COLO829 (cell line): ENCODE results near the gene ASTL.

Experiments used
- DNase-seq: peaks from one replicate; pipeline ENCODE4 v3.0.0; 2012; ENCODE audit warnings: low spot score

ASTL gene

DNA sequence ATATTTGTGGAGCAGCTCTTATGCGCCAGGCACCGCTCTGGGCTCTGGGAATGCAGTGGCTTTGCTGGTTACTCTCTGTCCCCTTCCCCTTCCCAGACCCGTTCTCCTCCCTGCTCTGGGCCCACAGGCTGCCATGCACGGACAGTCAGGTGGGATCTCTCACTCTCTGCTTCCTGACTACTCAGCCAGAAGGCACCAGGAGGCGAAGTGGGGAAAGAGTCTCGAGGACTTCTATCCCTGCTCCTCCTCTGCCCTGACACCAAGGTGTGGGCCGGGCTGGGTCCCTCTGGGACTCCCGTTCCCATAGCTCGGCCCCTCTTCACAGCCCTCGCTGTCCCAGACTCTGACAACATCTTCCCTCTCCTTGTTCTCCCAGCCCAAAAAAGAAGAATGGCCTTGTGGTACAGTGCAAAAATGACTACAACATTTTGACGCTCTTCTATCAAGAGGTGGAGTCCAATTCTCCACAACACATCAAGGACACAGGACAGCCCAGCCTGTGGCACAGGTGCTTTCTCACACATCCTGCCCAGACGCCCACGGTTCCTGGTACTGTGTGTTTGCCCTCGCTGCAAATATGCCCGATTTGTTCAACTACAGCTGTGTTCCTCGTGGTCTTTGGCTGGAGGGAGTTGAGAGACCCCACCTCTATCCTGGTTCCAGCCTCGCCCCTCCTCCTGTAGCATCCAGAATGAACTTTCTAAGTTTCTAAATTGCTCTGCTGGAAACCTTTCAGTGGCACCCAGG is 21.0 kb upstream of the ASTL start:
- no peak for DNase-seq

DNA sequence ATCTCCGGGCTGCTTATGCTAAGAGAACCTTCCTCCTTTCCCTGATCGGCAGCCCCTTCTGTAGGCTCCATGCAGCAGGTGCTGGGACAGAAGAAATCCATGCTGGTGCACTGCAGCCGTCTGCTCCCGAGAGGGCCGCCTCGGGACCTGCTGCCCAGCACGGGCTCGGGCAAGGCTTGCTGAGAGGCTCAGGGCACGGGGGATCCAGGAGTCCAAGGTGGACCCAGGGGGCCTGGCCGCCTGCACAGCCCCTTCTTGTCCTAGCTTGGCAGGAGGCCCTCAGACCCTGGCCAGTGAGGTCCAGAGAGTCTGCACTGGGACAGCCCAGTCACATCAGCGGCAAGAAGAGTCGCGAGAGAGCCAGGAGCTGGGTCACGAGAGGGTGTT is 20.2 kb upstream of the ASTL start:
- no peak for DNase-seq

DNA sequence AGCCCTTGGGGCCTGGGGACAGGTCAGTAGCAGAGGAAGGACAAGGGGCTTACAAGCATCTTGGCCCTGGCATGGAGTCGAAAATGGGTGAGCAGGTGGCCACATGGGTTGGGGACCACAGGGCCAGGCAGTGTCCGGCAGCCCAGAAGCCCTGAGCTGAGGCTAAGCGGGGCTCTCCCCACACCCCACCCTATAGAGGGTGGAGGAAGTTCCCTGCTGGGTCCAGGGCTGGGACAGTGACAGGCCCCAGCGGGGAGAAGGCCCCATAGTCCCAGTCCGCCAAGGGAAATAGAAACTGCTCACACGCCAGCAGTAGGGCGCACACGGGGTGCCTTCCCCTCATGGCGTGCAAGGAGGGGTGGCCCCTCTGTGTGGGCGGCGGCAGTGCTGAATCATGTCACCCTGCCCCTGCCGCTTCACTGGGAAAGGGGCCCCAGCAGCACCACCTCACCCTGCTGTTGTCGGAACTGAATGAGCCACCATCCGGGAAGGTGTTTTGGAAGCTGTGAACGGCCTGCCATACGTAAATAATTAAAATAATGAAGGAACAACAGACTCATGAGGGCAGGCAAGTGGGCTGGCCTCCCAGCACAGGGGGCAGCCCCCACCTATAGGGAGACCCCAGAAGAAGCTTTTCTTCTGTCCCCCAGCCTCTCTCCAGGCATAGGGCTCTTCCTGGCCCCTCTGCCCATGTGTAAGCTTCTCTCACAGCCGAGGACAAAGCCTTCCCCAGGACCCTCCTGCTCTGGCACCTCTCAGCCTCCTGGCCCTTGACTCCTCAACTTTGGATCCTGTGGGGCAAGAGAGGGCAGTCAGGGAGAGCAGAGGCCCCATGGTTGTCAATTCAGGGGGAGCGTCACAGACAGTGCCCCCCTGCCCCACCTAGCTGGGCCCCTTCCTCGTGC is 19.6 kb upstream of the ASTL start:
- no peak for DNase-seq

DNA sequence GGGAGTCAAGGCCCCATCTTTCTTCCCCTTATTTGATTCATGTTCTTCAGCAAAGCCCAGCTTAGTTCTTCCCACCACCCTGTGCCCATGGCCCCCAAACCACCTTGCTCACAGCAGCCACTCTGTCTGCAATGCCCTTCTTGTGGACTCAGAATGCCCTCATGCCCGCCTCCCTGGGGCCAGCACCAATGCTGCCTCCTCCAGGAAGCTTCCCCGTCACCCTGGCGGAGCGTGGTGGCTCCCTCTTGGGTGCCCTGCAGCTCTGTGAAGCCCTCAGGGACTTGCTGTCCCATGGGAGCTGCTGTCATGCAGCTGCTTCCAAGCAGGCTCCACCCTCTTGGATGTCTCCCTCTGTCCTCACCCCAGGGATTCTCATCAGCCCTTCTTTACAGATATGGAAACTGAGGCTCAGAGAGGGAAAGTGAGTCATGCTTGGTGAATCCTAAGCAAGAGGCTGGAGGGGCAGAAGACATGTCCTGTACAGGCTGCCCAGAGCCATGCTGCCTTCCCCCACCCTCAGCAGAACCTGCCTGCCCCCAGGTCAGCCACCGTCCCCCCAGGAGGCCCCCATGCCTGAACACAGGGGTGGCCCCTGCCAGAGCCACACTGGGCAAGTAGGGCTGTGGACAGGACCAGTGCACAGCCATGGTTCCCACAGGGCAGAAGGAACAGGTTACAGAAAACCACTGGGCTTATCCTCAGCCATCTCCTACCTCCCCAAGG is 18.8 kb upstream of the ASTL start:
- DNase-seq: no peak

DNA sequence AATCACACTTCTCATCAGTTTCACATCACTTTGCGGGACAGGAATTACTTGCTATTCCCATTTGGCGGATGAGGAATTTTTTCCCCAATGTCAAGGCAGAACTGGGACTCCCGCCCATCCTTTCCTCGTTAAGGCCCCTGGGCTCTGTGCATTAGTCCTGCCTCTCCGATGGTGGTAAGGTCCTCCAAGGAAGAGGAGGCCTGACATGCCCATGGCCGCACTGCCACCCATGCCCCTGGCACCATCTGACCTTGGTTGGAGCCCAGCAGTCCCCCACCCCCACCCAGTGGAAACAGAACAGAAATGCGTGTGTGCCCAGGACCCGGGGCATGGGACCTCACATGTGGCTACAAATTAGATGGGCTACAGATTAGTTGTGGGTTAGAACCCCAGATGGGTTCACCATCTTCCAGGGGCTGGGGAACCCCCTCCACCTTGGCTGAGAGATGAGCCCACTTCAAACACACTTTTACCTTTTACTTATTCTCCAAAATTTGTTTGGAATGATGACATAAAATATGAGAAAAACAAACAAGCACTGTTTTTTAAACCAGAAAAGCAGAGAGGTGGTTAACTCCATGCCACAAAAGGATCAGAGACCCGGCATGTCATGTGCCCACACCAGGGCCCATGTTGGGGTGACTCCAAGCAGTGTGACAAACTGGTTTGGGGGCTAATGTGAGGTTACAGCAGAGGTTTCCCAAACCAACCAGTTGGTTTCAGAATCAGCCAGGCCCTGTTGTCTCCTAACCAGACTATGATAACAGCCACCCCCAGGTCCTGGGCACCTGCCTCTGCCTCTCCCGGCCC is 17.9 kb upstream of the ASTL start:
- DNase-seq: no peak

DNA sequence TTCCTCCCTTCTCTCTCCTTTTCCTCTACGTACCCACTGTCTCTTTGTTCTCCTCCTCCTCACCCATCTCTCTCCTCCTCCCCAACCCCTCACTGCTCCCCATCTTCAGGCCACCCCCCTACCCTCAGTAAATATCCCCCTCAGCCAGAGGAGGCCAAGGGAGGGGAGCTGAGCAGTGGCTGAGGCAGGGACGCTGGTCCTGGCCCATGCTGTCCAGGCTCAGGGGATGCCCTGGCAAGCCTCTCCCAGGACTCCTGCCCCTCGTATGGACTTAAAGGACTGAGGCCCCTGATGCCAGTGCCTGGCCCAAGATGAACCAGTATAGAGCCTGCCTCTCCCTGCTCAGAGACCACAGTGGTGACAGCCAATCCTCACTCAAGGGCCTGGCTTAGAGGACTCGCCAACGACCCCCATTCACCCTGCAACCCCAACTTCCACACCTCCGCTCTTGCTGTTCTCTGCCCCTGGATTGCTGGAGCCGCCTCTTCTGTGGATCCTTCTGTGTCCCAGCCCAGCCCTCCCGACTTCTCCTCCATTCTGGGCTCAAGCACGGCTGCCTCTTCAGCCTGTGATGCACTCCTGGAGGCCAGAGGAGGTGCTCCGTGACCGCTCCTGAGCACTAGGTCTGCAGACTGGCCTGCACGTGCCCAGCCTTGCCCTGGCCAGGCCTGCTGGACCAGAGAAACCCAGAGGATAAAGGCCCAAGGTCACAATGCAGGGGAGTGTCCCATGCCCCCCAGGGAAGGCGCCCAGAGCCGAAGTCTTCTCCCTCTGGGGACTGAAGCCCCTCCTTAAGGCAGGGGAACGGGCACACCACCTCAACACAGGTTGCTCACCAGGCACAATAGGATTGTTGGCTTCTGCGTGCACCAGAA is 16.4 kb upstream of the ASTL start:
- no peak for DNase-seq

DNA sequence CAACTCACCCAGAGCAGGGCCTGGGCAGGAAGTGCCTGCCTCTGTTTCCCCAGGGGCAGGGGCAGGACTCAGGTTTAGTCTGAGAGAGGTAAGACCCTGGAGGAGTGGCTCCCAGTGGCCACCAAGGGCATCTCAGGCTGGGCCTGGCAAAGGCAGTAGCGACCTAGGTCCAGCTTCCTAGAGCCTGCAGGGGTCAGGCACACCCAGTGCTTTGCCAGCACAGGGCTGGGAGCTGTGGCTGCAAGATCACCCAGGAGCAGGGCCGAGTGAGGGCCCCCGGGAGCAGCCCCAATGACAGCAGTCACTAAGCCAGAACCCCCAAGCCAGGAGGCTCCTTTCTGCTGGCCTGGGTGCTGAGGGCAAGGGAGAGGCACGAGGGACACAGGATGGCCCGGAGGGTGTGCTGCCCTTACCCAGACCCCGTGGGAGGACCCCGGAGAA is 15.7 kb upstream of the ASTL start:
- no peak for DNase-seq

DNA sequence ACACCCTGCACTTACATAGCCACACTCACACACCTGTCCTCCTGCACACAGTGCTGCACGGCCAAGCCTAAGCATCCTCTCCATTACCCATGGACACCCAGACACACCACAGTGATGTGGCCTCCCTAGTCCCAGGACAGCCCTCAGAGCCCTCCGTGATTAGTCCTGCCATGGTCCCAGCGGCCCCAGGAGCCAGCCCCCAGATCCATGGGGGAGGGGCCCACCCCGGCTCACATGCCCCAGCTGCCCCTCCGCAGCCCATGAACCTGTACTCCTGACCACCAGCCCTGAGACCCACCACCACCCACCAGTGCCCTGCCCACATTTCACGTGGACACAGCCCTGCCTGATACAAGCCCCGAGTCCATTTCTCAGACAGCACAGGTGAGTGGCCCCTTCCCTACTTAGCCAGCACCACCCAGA is 15.0 kb upstream of the ASTL start:
- DNase-seq: no peak

DNA sequence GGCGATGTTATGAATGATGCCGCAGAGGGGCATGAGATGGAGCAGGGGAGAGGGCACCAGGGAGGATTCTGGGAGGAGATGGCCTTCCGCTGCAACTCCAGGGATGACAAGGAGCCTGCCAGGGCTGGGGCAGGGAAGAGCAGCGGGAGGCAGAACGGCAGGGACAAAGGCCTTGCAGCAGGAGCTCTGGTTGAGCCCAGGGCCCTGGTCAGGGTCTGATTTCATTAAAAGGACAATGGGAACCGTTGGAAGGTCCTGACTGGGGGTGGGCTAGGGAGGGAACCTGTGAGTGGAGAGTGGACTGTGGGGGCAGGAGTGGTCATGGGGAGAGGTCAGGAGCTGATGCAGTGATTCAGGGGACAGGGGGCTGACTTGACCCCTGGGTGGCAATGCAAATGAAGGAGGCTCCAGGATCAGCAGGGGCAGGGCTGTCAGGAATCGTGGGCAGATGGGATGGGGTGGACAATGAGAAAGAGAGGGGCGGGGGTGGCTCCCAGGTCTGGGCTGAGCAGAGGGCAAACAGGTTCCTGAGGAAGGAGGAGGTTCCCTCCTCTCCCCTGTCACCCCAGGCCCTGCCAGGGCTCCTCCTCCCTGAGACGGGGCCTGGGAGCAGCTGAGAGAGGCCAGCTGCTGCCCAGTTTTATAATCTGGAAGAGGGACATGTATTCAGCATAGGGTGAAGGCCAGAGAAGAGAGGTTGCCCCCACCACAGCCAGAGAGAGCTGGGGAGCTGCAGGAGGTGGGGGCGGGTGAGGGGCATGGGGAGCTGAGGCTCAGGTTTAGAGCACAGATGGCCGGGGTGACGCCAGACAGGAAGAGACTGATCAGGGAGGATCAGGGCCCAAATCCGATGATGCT is 14.2 kb upstream of the ASTL start:
- DNase-seq: no peak

DNA sequence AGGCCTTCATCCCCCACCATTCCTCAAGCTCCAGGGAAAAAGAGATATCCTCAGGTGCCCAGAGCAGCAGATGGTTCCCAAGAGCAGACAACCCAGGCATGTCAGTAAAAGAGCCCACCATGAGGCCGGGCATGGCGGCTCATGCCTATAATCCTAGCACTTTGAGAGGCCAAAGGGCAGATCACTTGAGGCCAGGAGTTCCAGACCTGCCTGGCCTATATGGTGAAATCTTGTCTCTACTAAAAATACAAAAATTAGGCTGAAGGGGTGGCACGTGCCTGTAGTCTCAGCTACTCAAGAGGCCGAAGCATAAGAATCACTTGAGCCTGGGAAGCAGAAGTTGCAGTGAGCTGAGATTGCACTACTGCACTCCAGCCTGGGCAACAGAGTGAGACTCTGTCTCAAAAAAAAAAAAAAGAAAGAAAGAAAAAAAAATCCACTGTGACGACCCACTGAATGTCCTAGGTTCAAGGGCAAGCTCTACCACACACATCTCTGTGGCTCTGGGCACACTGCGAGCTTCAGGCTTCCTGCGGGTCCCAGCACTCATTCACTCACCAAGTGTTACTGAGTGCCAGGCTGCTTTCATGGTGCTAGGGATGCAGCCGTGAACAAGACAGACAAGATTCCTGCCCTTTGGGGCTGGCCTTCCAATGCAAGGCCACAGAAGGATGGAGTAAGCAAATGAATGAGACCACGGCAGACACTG is 13.4 kb upstream of the ASTL start:
- no peak for DNase-seq

DNA sequence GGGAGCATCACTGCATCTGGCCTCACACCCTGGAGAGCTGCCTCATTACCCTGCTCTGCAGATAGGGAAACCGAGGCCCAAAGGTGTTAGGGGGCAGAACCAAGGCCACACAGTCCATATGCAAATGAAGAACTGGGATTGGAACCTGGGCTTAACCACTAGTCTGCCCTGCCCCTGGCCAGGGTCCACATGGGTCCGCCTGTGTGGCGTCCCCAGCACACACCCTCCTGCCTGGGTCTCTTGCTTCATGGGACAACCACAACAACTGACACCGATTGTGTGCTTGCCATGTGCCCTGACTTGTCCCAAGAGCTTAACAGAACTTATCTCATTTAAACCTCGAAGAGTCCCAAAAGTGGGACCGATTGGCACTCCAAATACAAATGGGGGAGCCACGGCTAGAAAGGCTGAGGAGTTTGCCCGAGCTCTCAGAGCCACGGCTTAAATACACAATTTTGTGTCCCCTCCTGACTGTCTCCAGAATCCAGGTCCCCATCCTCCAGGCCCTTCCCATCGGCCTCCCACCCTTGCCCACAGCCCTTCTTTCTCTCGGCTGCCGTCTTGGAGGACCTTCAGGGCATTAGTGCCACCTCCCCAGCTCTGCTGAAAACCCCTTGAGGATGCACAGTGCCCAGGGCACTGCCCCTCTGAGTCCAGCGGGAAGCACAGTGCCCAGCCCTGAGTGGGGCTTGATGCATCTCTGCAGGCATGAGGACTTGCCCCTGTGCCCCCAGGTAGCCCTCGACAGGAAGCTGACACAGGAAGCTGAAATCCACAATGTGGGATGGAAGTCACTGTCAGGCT is 12.7 kb upstream of the ASTL start:
- DNase-seq: no peak

DNA sequence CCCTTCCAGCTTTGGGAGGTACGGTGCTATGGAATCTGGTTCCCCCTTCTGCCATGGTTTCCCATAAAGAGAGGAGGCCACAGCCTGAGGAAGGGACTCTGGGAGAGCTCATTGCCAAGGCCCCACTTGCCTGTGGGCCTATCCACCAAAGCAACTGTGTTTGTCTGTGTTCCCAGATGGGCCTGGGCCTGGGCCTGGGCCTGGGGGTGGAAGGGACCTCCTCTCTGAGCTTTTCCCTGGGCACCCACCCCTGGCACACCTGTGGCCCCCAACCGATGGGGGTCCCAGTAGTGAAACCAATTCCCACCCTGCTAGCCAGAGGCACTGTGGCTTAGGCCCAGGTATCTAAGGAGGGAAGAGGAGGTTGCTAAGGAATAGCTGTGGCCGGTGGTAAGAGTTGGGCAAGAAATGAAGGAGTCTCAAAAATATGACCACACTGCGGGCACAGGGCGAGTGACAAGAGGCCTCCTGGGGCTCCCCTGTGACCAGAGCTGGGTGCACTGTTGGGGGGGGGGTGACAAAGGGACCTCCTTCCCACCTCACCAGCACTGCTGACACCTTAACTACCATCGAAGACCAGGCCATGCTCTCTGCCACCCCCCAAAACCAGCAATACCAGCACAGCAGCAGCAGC is 11.8 kb upstream of the ASTL start:
- no peak for DNase-seq

DNA sequence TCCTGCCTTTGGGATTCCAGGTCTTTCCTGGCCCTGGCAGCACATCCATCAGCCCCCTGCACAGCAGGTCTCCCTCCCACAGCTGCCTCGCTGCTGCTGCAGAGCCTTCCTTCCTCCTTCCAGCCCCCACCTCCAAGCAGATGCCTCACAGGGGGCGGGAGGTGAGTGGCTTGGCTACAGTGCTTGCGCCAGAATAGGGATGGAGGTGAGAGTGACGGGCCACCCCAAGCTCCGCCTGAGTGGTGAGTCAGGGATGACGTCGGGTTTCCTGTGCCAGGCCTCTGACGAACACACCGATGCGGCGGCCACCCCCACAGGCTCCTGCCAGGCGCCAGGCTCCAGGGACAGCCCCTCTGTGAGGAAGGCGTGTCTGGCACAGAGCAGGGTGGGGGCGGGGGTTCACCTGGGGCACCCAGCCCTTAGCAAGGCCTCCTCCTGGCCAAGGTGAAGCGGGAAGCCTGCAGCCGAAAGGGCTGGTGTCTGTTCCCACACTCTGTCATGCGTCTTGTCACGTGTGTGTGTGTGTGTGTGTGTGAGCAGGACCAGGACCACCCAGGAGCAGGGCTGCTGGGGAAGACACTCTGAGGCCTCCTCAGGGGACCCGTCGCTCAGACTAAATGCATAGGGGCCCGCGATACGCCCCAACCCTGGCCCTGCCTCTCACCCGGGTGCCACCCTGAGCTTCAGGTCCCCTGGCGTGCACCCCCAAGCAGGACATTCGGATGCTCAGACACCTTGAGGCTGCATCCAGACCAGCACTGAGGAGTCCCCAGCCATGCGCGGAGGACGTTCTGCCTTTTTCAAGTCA is 10.3 kb upstream of the ASTL start:
- no peak for DNase-seq

DNA sequence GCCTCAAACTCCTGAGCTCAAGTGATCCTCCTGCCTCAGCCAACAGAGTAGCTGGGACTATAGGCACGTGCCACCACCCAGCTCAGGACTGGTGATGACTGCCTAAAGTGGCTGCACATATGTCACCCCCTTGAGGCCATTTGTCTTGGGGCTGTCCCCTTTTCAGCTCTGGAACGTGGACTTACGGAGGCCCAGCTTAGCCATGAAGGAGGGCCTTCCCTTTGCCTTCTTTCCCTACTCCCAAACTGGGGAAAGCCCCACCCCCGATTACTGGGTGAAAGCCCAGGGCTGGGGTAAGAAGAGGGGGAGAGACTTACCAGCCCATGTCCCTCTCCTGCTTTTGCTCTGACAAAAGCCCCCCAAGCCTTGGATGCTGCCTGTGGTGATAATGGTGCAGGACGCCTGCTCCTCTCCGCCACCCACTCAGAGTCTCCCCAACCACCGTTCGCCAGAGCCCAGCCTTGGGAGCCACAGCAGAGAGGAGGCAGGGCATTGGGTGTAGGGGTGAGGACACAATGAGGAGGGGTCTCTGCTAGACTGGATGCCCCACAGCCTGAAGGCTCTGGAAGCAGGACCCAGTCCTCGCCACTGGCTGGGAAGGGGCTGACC is 9.4 kb upstream of the ASTL start:
- DNase-seq: no peak

DNA sequence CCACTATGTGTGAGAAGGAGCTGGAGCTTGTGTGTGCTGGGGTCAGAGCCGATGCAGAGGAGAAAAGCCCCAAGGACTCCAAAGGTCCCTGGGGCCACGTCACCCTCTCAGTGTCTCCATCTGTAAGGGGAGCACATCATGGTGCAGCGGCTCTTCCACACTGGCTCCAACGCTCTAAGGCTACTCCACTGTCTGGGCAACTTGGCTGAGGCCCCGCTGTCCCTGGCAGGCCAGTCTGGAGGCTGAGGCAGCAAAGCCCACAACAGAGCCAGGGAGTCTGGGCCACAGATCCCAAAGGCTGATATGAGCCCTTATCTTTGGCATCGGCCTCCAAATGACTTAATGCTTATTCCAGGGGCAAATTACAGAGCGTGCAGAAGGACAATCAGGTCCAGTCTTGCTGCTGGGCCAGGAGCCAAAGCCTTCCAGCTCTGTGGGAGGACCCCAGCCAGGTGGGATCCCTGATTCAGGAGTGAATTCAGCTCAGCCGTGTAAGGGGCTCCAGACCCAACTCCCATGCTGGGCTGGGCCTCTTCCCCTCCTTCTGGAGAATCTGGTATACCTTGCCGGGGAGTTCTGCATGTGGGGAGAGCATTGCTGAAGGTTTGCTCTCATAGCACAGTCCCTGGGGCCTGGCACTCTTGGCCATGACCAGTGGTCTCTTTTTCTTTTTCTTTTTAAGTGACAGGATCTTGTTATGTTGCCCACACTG is 8.7 kb upstream of the ASTL start:
- no peak for DNase-seq
